Hepatocyte (in vitro differentiated cells): ENCODE measurements around the gene HSF2BP.

Source experiments
- EZH2 ChIP-seq: fragments of 200-600 bp; sonication (generic); IDR thresholded peaks from 2 replicates; pipeline ENCODE4 v1.6.1; 2016; ENCODE audit warnings: antibody characterized with exemption, mild to moderate bottlenecking, borderline replicate concordance
- TF ChIP-seq, protein P1 (sequence below): fragments of 200-600 bp; sonication (generic); IDR thresholded peaks from 2 replicates; pipeline ENCODE4 v1.5.1; 2016; ENCODE audit warnings: antibody characterized with exemption, mild to moderate bottlenecking; ENCODE audit not compliant: poor library complexity

DNA sequence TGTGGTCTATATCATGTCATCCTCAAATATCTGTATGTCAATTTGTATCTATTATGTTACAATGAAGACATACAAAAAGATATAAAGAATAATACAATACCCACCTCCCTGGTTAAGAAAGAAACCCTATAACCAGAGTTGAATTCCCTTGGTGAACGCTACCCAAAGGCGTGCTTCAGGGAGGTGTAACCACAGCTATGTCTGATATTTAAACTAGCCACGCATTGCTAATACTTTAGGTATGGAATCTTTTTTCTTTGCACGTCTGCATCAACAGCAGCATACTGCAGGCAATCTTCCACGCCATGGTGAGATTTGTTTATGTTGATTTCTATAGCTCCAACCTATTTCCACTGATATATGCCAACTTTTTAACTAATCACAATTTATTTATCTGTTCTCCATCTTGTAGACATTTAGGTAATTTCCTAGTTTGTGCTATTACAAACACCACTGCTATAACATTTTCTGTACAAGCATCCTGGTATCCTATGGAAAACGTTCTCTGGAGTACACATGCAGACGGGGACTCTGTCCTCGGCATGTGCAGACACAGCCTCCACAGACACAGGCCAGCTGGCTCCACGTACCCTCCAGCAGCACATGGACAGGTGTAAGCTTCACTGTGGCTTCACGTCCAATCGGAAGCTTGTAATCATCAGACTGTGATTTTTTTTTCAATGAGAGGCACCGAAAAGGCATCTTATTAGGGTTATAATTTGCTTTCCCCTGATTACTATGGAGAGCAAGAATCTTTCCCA is 58.5 kb downstream of the HSF2BP start:
- TF ChIP-seq, protein P1, sequence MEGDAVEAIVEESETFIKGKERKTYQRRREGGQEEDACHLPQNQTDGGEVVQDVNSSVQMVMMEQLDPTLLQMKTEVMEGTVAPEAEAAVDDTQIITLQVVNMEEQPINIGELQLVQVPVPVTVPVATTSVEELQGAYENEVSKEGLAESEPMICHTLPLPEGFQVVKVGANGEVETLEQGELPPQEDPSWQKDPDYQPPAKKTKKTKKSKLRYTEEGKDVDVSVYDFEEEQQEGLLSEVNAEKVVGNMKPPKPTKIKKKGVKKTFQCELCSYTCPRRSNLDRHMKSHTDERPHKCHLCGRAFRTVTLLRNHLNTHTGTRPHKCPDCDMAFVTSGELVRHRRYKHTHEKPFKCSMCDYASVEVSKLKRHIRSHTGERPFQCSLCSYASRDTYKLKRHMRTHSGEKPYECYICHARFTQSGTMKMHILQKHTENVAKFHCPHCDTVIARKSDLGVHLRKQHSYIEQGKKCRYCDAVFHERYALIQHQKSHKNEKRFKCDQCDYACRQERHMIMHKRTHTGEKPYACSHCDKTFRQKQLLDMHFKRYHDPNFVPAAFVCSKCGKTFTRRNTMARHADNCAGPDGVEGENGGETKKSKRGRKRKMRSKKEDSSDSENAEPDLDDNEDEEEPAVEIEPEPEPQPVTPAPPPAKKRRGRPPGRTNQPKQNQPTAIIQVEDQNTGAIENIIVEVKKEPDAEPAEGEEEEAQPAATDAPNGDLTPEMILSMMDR = no peak
- TF ChIP-seq EZH2 = no peak
